Right lung (tissue), 5 donors: ENCODE measurements around the gene NKAIN2. TPM values are rescaled to one million over a fixed set of nuclear protein-coding genes. Genes with fewer than 3 reads are reported as not detected.
A peak's percentile ranks its signal among the peaks of the same experiment; 100 is the strongest.

Source experiments
- DNase-seq, 2 donors: peaks; one replicate each; pipeline ENCODE4 v3.0.0-alpha.2; 2013
- polyA plus RNA-seq, 5 donors: library from polyadenylated mRNA; unstranded; fragments of 120-200 nt; gene quantifications; one replicate each; pipeline versions ENCODE4 v1.2.1 to v1.2.3, GENCODE V29; 2013; ENCODE audit warnings: inconsistent platforms in 1 of 5, low replicate concordance in 1 of 5; ENCODE audit not compliant: insufficient read length in 5 of 5, insufficient read depth in 1 of 5

NKAIN2 gene
- polyA plus RNA-seq, 5 donors: 8.1 to 27.3 (median 18.8) TPM

DNA sequence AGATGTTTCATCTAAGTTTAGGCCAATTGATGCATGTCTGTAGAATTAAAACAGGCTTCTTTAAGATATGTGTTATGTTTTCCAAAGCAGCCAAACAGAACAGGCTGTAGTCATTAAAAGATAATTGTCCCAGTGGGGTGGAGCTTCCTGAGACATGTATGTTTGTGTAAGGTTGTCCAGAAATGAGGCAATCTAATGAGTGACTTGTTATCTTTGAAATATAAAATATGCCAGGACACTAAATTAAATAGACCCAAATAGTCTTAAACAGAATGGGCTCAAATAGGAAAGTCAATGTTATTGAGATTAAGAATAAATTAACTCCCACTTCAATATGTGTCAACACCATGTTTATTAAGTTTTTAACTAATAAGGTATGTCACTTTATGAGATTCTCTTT lies 953.9 kb downstream of the NKAIN2 start:
- peak; percentile 66 to 68 for DNase-seq

DNA sequence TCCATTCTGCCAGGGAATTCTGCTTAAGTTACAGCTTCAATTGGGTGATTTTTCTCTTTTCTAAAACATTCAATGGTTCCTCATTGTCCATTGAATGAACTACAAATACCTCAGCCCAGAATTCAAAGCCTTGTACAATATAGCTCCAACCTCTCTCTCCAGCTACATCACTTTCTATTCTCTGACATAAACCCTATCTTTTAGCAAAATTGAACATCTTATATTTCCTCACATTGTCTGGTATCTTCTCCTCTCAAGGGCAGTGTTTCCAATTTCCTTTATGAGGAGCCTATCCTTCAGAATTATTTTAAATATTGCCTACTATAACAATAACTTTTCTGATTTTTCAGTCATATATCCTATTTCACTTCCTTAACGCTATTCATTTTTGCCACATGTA lies 955.0 kb downstream of the NKAIN2 start:
- no peak for DNase-seq

DNA sequence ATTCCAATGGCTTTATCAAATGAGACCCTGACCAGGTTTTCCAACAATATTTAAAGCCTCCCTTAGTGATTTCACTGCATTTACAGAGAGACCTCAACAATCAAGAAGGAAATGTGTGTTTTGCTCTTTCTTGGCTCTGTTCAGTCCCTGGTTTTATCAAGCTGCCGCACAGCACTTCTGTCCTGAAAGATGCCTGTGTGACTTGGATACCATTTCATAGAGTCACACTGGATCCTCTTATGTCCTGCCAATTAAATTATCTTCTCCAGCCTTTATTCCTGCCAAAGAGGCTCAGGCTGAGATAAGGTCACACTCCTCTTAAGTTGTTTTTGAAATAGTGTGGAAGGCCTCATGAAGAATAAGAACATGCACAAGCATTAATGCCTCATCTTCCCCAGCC lies 961.6 kb downstream of the NKAIN2 start:
- DNase-seq: peak in 1 of 2 donors; percentile 26

DNA sequence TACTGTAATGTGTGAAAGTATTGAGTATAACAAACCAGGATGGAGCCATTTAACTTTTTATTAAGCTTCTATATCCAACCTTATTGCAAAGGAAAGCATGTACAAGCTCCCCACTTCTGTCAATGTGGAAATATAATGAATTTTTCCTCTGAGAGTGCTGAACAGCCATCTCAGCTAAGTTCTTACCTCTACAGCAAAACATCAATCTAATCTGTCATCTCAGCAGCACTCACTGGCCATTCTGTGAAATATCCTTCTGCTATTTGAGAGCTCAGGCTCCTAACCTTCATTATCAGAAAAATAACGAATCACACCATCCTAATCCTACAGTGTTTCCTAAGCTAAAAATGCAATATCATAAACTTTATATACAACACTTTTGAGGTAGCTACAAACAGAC lies 964.6 kb downstream of the NKAIN2 start:
- no peak for DNase-seq

DNA sequence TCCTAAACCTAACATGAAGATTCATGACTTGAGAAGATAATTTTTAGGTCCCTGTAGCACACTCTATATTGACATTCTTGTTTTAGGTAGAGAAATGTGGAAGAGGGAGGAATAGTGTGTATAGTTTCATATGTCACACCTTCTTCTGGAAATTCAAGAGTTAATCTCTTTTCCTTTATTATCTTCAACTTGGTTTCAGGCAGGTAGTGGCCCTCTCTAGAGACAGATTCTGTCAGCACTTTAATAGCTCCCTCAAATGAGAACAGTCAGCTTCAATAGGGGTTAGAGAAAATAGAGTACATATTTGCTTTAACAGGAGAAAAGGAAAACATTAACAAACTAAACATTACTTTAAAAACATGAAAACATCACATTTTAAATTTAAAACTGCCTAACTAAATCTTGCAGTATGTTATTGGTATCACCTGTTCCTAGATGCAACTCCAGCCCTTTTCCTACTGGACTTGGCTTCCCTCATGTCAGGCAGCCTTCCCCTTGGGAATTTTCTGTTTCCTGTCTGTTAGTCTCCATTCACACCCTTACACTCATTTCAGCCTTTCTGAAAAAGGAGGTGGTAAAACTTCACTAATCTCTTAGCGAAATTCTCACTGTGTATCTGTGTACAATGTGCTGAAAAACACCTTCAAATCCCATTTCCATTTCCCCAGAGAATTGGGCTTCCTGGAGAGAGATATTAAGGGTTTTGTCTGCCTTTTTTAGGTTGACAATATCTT lies 966.3 kb downstream of the NKAIN2 start:
- no peak for DNase-seq

DNA sequence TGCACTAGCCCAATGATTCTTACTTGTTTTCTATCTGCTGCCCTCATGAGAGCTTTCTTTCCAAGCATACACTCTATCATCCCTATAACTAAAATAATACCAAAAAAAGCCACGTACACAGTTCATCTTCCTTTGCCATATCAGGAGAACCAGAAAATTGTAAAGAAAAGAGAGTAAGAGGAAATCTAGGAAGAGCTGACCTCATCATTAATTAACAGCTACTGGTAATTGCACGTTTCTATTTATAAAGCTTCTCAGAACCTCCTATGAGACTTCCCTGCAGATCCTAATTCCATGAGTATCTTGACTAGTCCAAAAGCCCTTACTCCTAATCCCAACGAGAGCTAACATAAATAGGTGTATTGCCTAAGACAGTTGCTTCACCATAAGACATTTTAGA lies 967.1 kb downstream of the NKAIN2 start:
- DNase-seq: no peak

DNA sequence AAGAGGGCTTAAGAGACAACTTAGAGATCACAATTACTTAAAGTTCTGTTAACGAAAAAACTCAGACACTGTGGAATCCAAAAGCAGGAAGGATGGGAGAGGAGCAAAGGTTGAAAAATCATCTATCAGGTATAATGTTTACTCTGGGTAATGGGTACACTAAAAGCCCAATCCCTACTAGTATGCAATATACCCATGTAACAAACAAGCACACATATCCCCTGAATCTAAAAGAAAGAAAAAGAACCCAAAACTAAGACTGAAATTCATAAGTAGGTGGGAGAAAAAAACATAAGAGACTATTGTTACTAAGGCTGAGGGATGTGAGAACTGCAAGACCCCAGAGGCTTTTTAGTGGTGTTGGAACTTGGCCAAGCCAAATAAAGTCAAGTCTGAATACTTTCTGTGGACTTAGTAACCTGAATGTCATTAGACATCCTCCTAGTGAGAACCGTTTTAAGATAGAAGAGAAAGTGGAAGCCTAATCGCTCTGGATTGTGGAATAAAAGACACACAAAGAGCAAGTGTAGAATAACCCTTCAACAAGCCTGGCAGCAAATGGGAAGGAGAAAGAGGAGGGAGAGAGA lies 969.2 kb downstream of the NKAIN2 start:
- DNase-seq: no peak

DNA sequence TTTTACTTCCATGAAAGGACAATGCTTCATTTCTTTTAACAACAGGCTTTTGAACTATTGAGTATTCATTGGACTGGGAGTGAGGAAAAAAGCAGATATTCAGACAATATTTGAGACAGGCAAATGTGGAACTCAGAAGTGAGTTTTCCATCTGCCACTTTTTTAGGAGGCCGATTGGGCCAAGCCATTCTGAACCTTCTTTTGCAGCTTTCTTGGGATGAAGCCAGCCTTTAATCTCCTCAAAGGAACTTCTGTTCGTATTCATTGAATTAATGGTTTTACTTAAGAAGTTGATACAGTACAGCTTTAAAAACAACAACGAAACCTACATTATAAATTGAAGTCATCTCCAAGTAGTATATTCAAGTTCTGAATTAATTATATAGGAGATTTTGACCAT lies 971.5 kb downstream of the NKAIN2 start:
- no peak for DNase-seq

DNA sequence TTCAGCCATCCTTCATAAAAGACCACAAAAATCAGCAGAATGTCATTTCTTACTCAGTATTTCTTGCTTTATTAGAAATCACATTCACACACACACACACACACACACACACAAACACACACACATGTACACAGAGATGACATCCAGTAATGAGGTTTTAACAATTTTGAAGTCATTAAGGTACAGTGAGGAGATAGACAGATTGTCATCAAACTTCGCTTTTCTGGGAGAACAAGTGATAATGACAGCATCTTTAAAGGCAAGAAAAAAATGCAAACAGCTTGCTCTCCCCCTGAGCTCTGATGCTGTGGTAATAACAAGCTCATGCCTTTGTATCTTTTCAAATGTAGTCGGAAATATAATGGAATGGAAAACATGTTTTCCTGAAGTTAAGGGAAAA lies 974.2 kb downstream of the NKAIN2 start:
- DNase-seq: no peak

DNA sequence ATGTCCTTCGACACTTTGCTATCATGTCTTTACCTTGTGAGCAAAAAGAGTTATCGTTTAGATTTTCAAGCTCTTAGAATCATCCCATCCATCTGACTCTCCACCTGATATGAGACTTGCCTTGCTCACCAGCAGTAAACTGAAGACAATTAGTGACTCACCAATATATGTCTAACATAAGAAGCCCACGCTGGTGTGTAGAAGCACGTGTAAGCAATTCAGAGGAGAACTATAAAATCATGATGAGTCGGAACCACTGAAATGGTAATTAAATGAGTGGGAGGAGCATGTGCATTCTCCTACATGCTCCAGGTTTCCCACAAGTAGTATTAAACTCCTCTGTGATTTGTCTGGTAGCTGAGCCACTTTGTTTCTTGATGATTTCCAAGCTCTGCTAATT lies 977.0 kb downstream of the NKAIN2 start:
- DNase-seq: no peak

DNA sequence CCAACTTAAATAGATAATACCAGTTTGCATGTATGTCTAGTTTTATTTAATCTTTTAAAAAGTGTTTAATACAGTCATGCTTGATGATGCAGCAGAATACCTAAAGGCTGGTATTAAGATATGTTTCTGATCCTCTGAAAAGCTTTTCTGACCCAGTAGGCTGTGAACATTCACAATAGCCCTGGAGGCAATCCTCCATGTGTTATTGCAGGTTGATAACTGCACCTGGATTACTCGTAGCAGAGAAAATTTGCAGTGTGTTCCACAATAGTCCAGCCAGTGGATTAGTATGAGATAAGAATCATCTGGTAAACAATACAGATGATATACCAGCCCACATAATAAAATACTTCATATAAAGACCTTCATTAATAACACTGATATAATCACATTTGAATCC lies 979.7 kb downstream of the NKAIN2 start:
- DNase-seq: no peak

DNA sequence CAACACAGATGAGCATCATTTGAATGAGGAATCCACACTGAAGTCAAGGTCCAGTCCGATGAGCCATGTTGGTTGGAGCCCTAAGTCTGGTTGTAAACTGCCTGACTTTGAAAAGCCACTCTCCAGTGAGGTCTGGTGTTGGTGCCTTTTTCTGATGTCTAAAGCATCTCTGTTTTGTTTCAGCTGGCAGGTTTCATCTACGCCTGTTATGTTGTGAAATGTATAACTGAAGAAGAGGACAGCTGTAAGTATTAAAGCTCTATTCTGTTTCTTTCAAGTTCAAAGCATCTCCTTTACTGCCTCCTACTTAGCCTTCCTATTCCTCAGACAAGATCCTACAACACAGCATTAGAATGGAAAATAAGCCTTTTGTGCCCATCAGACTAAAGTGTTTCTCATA lies 987.5 kb downstream of the NKAIN2 start:
- DNase-seq: peak in 1 of 2 donors; percentile 46

DNA sequence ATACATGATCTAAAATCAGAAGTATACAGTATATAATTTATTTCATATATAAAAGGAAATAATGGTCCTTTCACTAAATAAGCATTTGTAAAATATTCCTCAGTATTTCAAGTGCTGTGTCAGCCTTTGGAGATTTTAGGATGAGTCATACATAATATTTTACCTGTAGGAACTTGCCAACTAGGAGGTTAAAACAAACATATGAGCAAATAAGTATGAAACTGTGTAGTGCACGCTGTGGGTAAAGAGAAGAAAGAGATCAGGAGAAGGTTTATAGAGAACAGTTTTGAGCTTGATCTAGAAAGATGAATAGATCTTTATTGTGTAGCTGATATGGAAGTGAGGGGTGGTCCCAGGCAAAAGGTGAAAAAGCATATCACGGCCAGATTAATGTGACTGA lies 988.7 kb downstream of the NKAIN2 start:
- no peak for DNase-seq

DNA sequence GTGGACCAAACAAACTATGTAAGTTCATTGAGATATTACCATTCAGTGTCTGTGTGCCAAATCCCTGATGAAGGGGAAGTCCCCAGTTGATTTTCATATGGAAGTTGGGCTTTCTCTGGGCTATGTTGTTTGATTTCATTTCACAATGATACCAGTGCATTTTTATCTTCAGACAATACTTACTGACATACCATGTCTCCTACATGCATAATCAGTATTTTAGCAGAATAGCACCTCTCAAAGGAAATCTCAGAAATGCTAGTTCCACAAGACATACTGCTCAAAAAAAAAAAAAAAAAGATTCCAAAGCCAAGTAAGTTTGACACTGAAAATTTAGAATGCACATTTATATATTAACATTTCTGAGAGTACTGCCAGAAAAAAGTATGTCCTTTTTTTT lies 989.7 kb downstream of the NKAIN2 start:
- DNase-seq: peak in 1 of 2 donors; percentile 17

DNA sequence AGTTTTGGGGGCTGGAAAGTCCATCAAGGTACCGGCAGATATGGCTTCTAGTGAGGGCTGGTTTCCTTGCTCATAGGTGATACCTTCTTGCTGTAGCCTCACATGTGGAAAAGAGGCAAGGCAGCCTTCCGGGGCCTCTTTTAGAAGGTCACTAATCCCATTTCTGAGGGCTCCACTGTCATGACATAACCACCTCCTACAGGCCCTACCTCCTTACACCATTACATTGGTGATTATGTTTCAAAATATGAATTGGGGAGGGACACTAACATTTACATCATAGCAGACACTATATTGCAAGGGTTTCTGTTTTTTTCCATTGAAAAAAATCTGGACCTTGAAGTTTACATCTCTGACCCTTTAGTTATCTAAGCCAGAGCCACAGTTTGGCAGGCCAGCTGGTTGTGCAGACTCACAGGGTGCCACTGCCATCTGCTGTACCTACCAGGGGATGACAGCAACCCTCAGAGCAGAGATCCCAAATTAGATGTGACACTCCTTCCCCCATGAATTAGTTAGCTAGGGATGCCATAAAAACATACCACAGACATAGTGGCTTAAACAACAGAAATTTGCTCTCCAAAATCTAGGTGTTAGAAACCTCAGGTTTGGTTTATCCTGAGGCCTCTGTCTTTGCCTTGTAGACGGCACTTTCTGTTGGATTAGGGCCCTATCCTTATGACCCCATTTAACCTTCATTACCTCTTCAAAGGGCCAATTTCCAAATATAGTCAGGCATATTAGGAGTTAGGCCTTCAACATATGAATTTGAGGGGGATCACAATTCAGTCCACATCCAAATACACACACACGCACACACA lies 992.2 kb downstream of the NKAIN2 start:
- peak in 1 of 2 donors; percentile 61 for DNase-seq

DNA sequence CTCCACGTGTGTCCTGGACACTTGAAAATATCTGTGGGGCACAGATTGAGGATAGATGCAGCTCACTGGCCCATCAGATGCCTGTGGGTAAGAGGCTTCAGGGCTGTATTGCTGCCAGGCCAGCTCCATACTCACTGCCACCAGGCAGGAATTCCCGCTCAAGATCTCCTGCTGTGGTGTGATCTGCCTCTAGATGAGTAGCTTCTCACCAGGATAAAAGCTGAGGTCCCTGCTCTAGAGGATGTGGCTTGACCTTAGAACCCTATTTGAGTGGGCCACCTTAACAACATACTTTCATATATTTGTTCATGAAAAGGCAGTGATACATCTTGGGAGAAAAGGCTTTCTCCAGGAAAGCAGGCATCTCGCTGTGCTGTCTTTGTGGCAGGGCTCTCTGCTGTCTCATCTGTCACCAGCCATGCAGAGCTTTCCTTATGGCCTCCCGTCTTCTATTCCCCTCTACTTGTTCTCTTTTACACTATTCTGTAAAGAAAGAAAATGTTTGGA lies 992.9 kb downstream of the NKAIN2 start:
- no peak for DNase-seq

DNA sequence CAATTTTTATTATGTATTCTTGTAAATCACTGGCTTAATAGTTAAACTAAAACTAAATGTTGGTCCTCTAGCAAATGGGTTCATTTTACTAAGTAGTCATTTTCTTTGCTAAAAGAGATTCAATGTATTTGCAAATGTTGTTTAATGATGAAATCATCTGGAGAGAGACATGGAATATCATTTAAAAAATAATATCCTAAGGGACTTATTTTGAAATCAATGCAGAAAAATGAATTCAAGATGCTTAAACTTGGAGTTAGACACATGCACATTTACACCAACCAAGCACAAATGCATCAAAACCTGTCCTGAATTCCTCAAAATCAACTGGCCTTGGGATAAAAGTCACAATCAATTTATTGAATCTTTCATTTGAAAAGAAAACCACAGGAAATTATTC lies 993.6 kb downstream of the NKAIN2 start:
- no peak for DNase-seq

DNA sequence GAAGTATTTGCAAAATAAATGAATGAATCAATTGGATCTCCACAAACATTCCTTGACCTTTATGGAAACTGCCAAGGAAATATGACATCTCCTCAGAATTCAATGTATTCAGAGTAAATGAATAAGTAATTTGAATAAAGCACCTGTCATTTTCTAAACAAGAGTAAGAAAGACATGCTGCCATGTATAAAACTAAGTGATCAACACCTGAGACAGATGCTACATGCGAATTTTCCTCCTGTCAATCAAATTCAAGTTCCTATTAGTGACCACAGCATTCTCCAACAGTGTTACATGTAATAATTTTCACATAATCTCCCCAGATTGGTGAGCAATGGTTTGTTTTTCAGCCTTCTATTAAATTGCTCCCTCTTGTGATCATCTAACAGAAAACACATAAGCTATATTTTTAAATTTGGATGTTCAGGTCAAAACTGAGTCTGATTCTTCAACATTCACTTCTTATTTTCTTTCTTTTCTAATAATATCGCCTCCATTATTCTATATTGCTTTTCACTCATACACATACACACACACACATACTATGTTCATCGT lies 995.4 kb downstream of the NKAIN2 start:
- no peak for DNase-seq

DNA sequence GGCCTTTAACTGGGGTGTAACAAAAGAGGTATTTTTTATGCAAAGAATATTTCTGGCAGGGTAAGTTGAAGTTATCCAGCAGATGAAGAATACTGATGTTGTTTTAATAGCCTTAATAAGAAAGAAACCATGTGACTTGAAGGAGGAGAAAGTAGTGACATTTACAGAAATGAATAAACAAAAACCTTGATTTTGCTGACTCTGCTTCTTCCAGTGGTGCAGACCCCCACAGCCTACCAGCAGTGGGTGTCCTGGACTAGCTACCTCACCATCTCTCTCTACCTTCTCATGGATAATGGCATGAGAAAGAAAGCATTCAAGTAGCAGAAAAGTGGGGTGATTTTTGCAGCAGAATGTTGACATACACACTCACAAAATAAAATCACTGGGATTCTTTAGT lies 996.0 kb downstream of the NKAIN2 start:
- DNase-seq: no peak

DNA sequence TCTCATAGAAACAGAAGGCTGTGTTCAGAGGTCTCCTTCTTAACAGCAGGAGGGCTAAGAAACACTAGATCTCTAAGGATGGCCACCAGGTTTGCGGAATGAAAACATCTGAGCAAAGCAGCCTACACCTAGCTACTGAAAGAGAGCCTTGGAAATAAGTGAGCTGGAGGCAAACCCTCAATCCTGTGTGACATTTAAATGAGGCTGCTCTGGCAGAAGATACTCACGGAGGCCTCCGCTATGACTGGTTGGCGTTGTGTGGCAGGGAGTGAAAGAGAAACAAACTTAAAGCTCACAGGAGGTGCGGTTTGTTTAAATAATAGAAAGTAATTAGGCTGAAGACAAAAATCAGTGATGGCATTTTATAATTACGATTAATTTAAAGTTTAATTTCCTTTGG lies 996.6 kb downstream of the NKAIN2 start:
- DNase-seq: no peak

DNA sequence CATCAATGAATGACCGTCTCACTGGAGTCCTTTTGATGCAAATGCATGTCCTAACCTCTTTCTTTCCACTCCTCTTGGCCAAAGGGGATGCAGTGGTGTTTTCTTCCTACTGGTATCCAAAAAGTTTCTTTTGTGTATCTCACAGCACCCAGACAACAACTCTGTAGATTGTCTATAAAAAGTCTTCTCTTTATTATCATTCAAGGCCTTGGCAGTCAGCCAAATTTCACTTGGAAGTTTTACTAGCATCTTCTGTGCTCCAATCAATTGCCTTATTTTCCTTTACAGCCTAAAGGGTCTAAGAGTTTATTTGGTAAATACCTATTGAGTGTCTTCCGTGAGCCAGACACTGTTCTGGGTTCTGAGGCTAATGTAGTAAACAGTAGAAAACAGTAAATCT lies 1008.4 kb downstream of the NKAIN2 start:
- no peak for DNase-seq

DNA sequence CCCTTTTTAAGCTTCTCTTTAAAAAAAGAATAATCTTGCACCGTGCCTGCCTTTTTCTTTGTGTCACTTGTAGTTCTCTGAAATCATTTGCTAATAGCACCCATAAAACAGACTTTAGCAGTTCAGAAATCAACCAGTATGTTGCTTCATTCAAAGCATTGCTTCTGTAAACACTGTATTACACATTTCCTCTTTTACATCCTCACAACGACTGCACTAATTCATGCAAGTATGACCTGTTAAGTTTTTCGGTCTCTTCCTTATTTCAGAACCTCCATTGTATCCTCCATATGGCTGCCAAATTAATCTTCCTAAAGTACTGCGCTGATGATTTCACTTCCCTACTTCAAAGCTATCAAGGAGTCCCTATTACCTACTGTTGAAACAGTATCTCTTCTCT lies 1015.7 kb downstream of the NKAIN2 start:
- DNase-seq: no peak

DNA sequence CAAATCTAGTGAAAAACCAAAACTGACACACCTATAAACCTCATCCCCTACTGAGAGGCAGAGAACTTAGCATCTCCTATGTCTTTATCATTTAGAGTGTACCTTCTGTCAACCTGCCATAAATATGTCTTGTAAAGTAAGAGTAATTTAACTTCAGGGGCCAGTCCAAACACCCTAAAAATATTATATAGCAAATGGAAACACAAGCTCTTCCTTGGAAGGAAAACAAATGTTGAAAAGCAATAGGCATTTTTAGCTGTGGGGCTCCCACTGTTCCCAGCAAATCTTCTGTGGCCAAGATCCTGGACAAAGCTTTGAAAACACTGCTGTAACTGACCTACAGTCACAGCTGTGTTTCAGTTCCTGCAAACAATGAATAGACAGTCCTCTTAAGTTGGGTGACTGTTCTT lies 1018.5 kb downstream of the NKAIN2 start:
- DNase-seq: no peak
